ENCODE data around the gene KCNIP4.
"Not testable (repeated sequence)": the region's sequence is repeated elsewhere in the genome, so short reads cannot be mapped to it uniquely, and the experiment has no call there.

Gene KCNIP4

DNA sequence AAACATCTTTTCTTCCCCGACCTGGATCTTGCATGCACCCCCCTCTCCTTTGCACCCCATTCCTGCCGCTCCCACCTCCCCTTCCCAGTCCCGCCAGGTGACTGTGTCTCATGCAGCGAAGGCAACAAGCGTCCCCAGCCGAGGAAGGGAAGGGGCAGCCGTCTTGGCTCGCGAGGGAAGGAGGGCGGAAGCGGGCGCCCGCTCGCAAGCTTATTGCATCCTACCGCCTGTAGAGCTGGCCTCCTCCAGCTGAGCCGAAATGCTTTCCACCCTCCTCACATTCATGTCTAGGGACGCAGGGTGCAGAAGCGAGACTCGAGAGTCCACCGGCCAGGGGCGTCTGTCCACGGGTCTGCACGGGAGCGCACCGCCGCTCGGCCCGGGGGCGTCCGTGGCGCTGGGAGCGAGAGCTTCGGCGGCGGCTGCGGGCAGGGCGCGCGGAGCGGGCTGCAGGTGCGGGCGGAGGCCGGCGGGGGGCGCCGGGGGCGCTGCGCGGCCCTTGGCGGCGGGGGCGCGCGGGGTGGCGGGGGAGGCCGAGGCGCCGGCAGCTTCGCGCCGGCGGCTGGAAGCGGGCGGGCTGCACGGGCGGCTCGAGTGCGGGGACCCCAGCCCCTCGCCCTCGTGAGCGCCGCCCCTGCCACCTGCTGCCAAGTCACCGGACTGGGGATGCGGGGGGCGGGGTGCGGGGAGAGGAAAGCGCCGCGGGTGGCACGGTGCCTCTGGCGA lies at the start of gene KCNIP4:
TSS of gene KCNIP4 (minus strand) at position 426 of the 726 bp plus-strand sequence.
- peak; percentile 21 for DNase-seq

DNA sequence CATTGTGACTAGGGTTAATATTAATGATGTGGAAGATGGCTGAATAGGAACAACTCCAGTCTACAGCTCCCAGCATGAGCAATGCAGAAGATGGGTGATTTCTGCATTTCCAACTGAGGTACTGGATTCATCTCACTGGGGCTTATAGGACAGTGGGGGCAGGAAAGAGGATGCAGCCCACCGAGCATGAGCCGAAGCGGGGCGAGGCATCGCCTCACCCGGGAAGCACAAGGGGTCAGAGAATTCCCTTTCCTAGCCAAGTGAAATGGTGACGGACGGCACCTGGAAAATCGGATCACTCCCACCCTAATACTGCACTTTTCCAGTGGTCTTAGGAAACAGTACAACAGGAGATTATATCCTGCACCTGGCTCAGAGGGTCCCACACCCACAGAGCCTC lies 48.0 kb upstream of the KCNIP4 start:
- DNase-seq: not testable (repeated sequence)

DNA sequence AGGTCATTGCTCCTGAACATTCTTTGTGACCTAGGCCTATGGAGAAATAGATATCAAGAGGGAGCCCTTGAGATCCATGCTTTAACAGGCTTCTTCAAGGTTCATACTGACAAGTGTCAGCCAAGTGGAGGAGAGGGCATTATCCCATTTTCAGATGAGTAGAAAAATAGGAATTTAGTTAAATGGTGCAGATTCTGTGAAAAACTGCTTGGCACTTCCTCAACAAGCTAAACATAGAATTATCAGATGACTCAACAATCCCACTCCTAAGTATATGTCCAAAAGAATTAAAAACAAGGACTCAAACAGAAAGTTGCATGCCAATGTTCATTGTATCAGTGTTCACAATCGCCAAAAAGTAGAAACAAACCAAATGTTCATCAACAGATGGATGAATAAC lies 43.8 kb upstream of the KCNIP4 start:
- DNase-seq: no peak

DNA sequence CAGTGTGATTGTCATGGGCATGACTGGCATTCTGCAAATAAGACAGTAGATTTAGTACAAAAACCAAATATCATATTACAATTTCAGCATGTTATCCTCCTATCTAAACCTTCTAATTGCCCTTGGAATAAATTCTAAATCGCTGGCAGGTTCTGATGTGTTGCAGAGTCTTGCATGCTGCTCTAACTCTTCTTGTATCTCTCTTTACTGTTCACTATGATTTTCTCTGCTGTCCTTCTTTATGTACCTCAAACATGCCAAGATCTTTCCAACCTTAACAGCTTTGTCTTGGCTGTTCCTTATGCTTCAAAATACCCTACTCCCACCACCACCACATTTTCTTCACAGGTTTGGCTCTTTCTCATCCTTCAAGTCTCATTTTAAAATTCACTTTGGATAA lies 43.0 kb upstream of the KCNIP4 start:
- DNase-seq: no peak

DNA sequence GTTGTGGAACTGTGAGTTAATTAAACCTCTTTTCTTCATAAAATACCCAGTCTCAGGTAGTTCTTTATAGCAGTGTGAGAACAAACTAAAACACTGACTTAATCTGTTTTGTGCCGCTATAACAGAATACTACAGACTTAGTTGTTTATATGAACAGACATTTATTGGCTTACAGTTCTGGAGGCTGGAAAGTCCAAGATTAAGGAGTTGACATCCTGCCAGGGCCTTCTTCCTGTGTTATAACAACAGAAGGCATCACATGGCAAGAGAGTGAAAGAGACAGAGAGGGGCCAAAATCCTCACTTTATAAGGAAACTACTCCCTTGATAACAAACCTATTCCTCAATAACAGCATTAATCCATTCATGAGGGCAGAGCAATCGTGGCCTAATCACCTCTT lies 42.5 kb upstream of the KCNIP4 start:
- no peak for DNase-seq

DNA sequence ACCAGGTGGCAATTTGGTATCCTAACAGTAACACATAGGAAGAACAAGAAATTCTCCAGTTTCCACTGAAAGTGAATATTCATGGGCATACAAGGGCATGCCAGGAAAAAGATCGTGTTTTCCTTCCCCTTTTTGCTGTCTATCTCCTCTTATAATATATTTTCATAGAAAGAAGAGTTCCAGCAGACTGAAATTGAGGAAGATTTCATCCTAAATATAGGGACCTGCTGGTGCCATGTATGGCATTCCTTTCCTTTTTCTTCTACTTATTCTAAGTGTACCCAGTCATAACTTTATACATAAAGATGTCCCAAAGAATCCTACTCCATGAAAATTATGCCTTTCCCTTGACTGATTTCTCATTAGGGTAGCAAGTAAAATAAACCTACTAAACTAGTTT lies 40.8 kb upstream of the KCNIP4 start:
- no peak for DNase-seq

DNA sequence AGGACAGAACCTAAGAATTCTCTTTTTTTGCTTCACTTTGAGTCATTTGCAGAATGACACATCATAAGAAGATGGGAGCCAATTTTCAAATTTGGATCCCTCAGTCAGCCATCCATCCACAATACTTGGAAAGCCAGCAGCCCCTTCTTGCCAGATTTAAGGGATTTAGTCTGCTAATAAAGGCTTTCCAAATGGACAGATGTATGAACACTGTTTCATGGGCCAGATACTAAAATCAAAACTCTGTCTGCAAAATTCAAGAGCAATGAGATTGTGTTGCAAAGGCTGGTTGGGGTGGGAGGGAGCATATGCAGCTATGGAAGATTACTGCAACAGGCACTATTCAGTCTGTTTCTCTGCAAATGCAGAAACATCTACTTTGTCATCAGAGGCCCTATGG lies 37.7 kb upstream of the KCNIP4 start:
- no peak for DNase-seq

DNA sequence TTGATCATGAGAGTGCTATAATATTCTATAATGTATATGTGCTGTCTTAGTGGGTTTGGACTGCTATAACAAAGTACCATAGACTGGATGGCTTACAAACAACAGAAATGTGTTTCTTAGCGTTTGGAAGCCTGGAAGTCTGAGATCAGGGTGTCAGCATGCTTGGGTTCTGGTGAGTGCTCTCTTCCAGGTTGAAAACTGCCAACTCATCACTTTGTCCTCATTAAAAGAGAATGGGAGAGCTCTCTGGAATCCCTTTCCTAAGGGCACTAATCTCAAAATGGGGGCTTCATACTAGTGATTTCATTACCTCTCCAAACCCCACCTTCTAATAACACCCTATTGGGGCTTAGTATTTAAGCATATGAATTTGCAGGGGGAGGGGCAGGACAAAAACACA lies 33.5 kb upstream of the KCNIP4 start:
- no peak for DNase-seq

DNA sequence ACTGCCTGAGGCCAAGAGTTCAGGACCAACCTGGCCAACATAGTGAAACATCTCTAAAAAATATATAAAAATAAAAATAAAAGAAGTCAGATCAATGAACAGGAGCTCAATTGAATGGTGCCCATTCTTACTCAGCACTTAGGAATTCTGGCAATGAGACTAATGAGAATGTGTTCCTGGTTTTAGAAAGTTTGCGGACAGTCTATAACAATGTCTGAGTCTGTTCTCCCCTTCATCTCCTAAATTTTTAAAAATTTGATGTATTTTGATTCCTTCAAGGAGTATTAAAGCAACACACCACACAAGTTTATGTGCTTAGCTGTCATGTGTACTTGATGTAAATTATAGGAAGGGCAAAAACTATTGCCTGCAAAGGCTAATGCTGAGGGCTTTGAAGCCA lies 30.6 kb upstream of the KCNIP4 start:
- DNase-seq: no peak

DNA sequence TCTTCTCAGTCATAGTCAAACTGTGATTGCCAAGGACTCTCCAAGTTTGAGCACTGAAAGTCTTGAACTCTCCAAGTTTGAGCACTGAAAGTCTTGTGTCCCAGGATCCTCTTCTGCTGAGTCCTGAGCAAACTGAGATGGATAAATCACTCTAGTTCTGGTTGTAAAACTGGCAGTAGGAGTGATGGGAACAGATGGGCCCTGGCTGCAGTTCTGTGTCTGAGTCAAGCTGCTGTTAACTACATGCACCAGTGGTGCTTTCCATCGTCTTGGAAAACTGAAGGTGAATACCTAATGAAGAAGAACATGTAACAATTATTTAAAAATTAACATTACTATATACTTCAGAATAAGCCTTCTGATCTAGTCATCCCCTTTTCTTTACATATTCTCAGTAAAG lies 27.6 kb upstream of the KCNIP4 start:
- DNase-seq: no peak

DNA sequence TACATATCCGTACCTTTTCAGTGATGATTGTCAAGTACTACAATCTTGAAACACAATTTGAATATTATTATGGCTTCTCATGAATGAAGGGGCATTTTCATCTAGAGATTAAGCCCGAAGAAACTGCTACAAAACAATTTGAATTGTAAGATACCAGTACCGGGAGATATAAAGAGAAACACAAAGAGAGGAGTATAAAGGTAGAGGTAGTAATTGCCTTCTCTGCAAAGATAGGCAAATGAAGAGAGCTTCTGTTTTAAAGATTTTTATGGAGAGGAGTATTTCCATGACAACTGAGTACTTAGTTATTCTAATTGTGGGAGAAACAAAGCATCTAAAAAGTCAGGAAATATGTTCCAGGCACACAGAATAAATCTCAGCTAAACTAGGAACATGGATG lies 25.3 kb upstream of the KCNIP4 start:
- no peak for DNase-seq

DNA sequence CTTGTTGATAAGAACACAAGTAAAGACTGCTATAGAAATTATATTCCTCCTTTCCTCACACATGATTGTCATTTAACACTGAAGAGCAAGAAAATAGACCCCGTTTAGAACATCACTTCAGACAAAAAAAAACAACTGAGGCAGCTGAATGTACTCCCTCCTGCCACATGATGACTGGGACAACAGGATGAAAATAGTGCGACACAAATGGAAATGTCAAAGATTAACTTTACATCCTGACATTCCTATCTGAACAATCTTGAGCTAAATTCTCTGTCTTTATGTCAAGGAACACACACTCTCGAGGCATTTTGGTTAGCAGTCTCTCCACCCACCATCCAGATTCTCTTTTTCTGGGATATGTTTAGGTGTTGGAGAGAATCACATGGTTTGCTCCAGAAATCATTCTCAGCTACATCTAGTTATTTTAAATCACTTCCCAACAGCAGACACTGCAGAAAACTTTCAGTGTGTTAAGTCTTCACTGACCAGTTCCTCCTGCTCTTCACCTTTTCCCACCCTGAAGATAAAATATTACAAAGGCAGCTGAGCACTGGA lies 16.3 kb upstream of the KCNIP4 start:
- no peak for DNase-seq

DNA sequence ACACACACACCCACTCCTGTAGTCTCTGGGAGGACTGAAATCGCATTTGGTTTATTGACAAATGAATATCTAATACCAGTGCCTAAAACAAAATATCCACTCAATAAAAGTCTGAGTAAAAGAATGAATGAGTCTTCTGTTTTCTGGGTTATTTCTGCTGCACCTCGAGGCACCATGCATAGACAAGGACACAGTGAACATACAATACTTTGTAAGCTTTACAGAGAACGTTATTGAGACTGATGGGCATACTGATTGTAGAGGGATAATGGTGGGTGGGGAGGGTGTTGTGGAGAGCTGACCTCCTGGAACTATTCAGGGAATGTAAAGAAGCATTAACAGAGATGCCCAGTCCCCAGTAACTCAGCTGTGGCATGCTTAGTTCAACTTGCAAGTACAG lies 14.1 kb upstream of the KCNIP4 start:
- no peak for DNase-seq

DNA sequence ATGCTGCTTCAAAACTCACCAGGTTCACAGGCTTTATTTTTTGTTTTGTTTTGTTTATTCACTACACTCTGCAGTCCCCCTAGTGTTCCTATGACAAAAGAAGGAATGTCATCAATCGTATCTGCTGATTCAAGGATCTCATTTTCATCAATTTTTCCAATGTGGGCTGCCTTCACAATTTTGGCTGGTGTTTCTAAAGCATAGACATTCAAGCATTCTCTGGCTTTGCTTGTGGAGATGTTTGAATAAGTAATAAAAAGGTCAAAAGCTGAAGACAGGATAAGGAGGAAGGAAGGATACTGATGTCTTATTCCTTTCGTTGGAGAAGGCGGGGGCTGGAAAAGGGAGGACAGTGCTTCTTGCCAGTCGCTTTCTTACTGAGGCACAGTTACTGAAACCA lies 12.2 kb upstream of the KCNIP4 start:
- no peak for DNase-seq

DNA sequence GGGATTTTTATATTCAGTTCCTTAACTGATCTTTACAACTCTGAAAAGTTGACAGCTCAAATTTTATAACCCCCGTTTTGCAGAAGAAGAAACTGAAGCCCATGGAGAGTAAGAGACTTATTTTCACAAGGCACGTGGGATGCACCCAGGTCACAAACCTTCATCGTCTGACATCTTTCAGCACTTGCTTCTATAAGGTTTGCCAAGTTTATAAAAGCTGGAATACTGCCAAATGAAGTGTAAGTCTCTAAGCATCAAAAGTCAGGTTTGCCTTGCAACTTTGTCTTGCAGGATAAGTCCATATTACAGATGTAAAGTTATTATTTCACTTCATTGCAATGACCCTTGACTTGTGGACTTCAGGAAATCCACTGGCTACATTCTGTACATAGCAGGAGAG lies 6.3 kb upstream of the KCNIP4 start:
- DNase-seq: no peak

DNA sequence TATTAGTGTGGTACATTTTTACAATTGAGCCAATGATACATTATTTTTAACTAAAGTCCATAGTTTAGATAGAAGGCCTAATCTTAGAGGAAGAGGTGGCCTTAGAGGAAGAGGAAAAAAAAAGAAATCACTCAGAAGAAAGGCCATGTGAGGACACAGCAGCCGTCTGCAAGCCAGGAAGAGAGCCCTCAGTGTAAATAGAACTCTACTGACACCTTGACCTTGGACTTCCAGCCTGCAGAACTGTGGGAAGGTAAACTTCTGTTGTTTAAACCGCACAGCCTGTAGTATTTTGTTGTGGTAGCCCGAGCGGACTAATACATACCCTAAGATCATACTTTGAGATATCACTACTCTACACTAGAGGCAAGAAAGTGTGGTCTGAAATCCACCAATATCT lies 5.1 kb upstream of the KCNIP4 start:
- DNase-seq: no peak

DNA sequence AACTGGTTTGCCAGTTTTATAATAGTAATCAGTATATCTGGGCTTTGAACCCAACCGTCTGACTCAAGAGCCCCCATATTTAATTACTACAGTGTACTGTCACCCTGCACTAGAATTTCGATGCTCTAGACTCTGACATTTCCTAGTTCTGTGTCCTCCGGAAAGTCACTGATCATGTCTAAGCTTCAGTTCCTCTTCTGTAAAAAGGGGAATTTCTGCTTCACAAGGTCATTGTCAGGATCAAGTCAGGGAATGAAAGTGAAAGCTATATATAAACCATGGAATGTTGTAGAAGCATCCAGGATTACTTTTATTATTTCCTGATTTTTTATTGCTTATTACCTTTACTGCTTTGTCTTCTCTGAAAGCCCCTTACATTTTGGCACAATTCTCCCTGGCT lies 4.0 kb upstream of the KCNIP4 start:
- no peak for DNase-seq

DNA sequence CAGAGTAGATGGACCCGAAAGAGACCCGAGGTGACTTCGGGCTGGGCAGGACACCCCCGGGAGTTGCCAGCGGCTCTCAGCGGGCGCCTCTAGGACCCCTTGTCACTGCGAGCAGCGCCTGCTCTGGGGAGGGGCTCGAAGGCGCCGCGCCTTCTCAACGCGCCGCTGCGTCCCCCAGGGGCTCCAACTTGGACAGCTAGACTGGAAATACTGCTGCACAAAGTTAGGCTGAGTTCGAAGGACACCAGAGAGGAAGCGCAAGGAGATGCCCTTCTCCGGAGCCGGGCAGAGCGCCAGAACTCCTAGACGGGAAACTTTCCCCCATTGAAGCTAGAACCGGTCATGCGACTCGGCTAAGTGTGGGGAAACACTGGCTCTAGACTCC lies 493 bp upstream of the KCNIP4 start:
- DNase-seq: no peak

DNA sequence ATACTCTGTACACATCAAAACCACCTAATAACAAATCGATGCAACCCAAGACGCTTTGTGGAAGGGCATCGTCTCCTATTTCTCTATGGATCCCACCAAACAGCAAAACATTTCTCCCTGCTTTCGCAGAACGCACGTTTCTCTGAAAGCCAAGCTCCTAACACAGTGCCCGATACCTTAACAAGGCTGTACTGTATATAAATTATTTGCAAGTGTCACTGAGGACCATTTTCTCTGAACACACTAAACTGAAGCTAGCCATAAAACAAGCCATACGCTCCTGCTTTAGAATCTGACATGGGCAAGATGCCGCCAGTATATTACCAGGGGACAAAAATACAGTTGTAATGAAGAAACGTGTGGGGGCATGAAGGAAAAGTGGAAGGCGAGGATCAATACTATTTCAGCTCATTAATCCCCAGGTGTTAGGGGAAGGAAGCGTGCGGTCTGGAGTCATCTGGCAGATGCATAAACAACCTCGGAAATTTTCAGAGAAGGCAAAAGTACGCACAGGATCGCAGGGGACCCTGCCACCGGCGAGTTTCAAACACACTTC lies 703 bp downstream of the KCNIP4 start:
- no peak for DNase-seq

DNA sequence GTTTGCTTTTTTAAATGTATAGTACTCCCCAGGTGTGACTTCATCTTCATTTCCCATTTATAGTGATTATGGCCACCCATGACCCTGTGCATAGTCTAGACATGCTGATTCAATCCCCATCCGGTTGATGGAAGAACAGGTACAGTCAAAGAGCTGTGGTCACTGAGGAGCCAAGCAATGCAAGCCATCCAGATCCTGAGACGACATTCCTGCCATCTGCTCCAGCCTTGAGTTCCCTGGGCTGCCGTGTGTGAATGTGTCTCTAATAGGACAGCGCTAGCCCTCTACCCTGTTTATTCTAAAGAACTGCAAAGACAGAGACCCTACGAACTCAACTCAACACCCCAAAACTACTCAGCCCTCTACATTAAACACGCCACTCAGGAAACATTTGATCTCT lies 1.7 kb downstream of the KCNIP4 start:
- no peak for DNase-seq

DNA sequence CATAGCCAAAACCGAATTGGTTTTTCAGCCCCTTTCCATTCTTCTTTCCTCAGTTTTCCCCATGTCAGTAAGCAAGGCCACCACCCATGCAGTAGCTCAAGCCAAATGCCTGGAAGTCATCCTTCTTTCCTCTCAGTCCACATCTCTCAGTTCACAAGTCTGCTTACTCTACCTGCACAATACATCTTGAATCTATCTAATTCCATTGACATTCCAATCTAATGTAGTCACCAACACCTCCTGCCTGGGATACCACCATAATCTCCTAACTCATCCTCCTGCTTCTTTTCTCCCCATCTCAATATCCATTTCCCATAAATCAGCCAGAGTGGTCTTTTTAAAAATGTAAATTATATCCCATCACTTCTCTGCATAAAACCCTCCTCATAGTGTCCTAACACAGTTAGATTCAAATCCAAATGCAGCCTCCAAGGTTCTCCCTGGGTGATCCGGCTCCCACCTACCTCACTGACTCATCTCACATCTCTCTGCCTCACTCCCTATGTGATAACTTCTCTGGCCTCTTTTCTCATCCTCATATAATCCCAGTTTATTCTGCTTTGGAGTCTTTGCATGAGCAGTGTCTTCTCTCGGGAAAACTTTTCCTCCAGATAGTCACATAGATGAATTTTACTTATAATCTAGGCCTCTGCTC lies 26.9 kb downstream of the KCNIP4 start:
- no peak for DNase-seq

DNA sequence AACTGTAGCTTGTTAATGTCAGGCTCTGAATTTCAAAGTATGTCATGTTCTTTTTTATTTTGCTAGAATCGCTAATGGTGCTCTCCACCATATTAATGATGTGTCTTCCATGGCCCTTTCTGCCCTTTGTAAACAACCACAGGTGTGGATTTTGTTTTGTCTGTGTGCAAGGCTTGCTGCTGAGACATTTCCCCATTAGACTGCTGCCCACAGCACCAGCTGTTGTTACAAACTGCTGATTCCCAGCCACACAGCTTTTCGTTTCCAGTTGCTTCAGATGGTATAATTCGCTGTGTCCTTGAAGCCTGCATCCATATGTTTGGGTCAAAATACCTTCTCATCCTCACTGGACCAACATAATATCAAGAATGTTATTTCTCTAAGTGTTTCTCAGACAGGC lies 32.8 kb downstream of the KCNIP4 start:
- DNase-seq: no peak

DNA sequence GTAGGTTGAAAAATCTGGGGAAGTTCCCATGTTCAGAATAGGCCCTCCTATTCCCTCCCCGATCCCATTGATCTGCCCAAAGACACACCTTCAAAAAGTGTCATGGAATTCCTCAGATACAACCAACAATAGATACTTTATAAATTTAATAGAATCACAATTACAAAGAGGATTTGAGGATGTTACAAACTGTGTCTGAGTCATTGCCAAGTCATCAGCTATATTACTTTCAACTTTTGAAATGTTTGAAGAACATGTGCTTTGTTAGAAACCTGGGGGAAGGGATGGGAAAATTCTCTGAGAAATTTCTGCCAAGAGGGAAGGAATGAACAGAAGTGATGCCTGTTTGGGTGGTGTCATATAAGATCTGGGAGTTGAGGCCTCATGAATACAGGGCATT lies 46.7 kb downstream of the KCNIP4 start:
- DNase-seq: no peak

DNA sequence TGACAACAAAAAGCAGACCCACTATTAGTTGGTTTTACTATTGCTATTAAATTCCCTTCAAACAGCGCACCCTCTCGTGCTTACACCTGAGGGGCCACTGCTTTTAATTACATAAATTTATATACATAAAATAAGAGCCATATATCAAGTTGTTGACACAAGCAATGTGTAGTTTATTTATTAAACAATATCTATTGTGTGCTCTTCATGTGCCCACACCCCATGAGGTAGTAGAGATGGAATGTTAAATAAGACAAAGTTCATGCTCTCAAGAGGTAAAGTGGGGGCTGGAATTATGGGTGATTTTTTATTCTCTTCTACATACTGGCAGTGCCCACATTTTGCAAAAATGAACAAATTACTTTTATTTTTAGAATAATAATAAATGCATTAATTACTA lies 47.3 kb downstream of the KCNIP4 start:
- no peak for DNase-seq

DNA sequence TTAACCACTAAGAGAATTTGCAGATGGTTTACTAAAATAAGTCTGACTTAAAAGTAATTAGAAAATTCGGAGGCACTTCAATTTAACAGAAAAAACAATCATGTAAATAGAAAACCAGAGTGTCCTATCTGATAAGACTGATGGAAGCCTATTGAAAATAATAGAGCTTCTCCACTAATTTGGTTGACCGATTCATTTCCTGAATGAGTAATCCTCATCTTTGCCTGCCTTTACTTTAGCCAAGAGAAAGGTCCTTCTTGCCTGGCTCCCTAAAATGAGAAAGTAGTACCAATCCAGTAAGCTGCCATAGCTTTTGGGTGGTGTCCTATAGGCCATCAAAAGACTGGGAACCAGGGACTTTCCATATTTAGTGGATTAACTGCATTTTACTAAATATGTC lies 48.4 kb downstream of the KCNIP4 start:
- DNase-seq: no peak

Data from NCI-H146 (cell line).